ENCODE data around the gene KCNRG. TPM values are rescaled to one million over a fixed set of nuclear protein-coding genes. Genes with fewer than 3 reads are reported as not detected.
"Not testable (repeated sequence)": the region's sequence is repeated elsewhere in the genome, so short reads cannot be mapped to it uniquely, and the experiment has no call there.

Gene KCNRG
- total RNA-seq, 2 donors from 2014 or later = 0.62 to 1.1 TPM

- DNase-seq = no peak
- no peak overlapping the region for H3K27ac Mint-ChIP-seq
- no peak for TF ChIP-seq CTCF (conservative IDR thresholded peaks at IDR 0.05)
- no peaks in the 10 kb centered on the region for H3K36me3 Mint-ChIP-seq (ENCODE audit: low read depth)
- Histone ChIP-seq H3K9ac (ENCODE audit: extremely low read depth, low read length, poor library complexity, severe bottlenecking) (no peak overlapping the region), H3K4me3 (ENCODE audit: low read length) (no peak overlapping the region), H3K27ac (ENCODE audit: low read depth, low read length) (no peak overlapping the region), H3K27me3 (ENCODE audit: control insufficient read depth, insufficient read depth, low read length, poor library complexity, severe bottlenecking) (no peaks in the 10 kb centered on the region), H3K36me3 (ENCODE audit: control insufficient read depth, insufficient read depth, low read length) (no peaks in the 10 kb centered on the region), H3K9me3 (ENCODE audit: control insufficient read depth, low read length) (no peaks in the 10 kb centered on the region), H3K4me1 (ENCODE audit: control insufficient read depth, insufficient read depth, low read length) (no peaks in the 10 kb centered on the region)
- no peaks in the 10 kb centered on the region for H3K4me1 Mint-ChIP-seq
- H3K4me3 Mint-ChIP-seq = no peak overlapping the region
- H3K9me3 Mint-ChIP-seq = no peaks in the 10 kb centered on the region
- H3K27me3 Mint-ChIP-seq (ENCODE audit: insufficient read depth) = no peaks in the 10 kb centered on the region
These were observed 35.0 kb upstream of the KCNRG start for GRCh38 chr13:49980266-49980665.

- no peaks in the 10 kb centered on the region for H3K9me3 Mint-ChIP-seq
- H3K27ac ChIP-seq (ENCODE audit: low read depth, low read length) = no peak overlapping the region
- 78 to 92% methylated on average over 1 of the region's 2 CpGs for WGBS, 2 experiments (ENCODE audit: insufficient coverage in 1 of 2, insufficient read length in 1 of 2)
These were observed 30.1 kb upstream of the KCNRG start for GRCh38 chr13:49985129-49985528.

GRCh38 chr13:49986471-49986870, 28.8 kb upstream of the KCNRG start:
- Mint-ChIP-seq H3K27ac (no peak overlapping the region), H3K4me3 (no peak overlapping the region), H3K9me3 (no peaks in the 10 kb centered on the region), H3K27me3 (ENCODE audit: insufficient read depth) (no peaks in the 10 kb centered on the region), H3K4me1 (no peaks in the 10 kb centered on the region), H3K36me3 (ENCODE audit: low read depth) (no peaks in the 10 kb centered on the region)
- H3K36me3 ChIP-seq (ENCODE audit: control insufficient read depth, insufficient read depth, low read length) = no peaks in the 10 kb centered on the region
- H3K9ac ChIP-seq (ENCODE audit: extremely low read depth, low read length, poor library complexity, severe bottlenecking) = no peak overlapping the region
- WGBS, 2 experiments (ENCODE audit: insufficient coverage in 1 of 2, insufficient read length in 1 of 2) = 86 to 100% methylated on average over 1 to 7 of the region's 7 CpGs
- no peak overlapping the region for H3K27ac ChIP-seq (ENCODE audit: low read depth, low read length)
- H3K4me3 ChIP-seq (ENCODE audit: low read length) = no peak overlapping the region
- no peak for TF ChIP-seq CTCF (conservative IDR thresholded peaks at IDR 0.05)
- H3K27me3 ChIP-seq (ENCODE audit: control insufficient read depth, insufficient read depth, low read length, poor library complexity, severe bottlenecking) = no peaks in the 10 kb centered on the region
- no peaks in the 10 kb centered on the region for H3K4me1 ChIP-seq (ENCODE audit: control insufficient read depth, insufficient read depth, low read length)
- DNase-seq = no peak
- no peaks in the 10 kb centered on the region for H3K9me3 ChIP-seq (ENCODE audit: control insufficient read depth, low read length)

More at GRCh38 chr13:49985129-49985528, 30.1 kb upstream of the KCNRG start:
- Mint-ChIP-seq H3K36me3 (ENCODE audit: low read depth) (no peaks in the 10 kb centered on the region), H3K4me1 (no peaks in the 10 kb centered on the region), H3K27me3 (ENCODE audit: insufficient read depth) (no peaks in the 10 kb centered on the region), H3K27ac (no peak overlapping the region), H3K4me3 (no peak overlapping the region)
- no peak for DNase-seq
- H3K4me3 ChIP-seq (ENCODE audit: low read length) = no peak overlapping the region
- H3K4me1 ChIP-seq (ENCODE audit: control insufficient read depth, insufficient read depth, low read length) = no peaks in the 10 kb centered on the region
- H3K9me3 ChIP-seq (ENCODE audit: control insufficient read depth, low read length) = no peaks in the 10 kb centered on the region
- no peak overlapping the region for H3K9ac ChIP-seq (ENCODE audit: extremely low read depth, low read length, poor library complexity, severe bottlenecking)
- no peaks in the 10 kb centered on the region for H3K27me3 ChIP-seq (ENCODE audit: control insufficient read depth, insufficient read depth, low read length, poor library complexity, severe bottlenecking)
- no peak for TF ChIP-seq CTCF (conservative IDR thresholded peaks at IDR 0.05)
- no peaks in the 10 kb centered on the region for H3K36me3 ChIP-seq (ENCODE audit: control insufficient read depth, insufficient read depth, low read length)

GRCh38 chr13:49990612-49991011, 24.6 kb upstream of the KCNRG start:
- not testable (repeated sequence) for H3K9me3 Mint-ChIP-seq; H3K9me3 ChIP-seq (ENCODE audit: control insufficient read depth, low read length); H3K4me1 Mint-ChIP-seq; H3K4me3 ChIP-seq (ENCODE audit: low read length); H3K4me1 ChIP-seq (ENCODE audit: control insufficient read depth, insufficient read depth, low read length); H3K27me3 Mint-ChIP-seq (ENCODE audit: insufficient read depth); H3K36me3 ChIP-seq (ENCODE audit: control insufficient read depth, insufficient read depth, low read length); H3K27ac Mint-ChIP-seq; H3K4me3 Mint-ChIP-seq; H3K27ac ChIP-seq (ENCODE audit: low read depth, low read length); H3K9ac ChIP-seq (ENCODE audit: extremely low read depth, low read length, poor library complexity, severe bottlenecking); DNase-seq; H3K36me3 Mint-ChIP-seq (ENCODE audit: low read depth); H3K27me3 ChIP-seq (ENCODE audit: control insufficient read depth, insufficient read depth, low read length, poor library complexity, severe bottlenecking)
- 92 to 97% methylated on average over 2 to 6 of the region's 6 CpGs for WGBS, 2 experiments (ENCODE audit: insufficient coverage in 1 of 2, insufficient read length in 1 of 2)
